IMR-90 (cell line): Measurements from ENCODE around the gene BTRC. TPM values are rescaled to one million over a fixed set of nuclear protein-coding genes. Genes with fewer than 3 reads are reported as not detected.

Experiments used
- ATAC-seq: fragments of 200-7000 bp; cut with Tn5 transposase; 2 replicates; pipeline ENCODE4 v1.9.1; 2020; ENCODE audit warnings: low read depth, mild to moderate bottlenecking, moderate library complexity
- BruUV-seq: library from RNA; stranded (reverse); fragments of 400-500 nt; replicated peaks from 2 replicates; lab custom pipeline; 2021; lab: Mats Ljungman, UMichigan
- CTCF ChIA-PET: fragments of 300-600 bp; formaldehyde crosslinking; extraction: SDS; loops from one replicate; lab custom pipeline; 2021; ENCODE audit warnings: antibody characterized with exemption; lab: Yijun Ruan, JAX
- POLR2A ChIA-PET: fragments of 300-600 bp; sonication (Branson Sonifier 250); formaldehyde crosslinking; loops from one replicate; lab custom pipeline; 2022; ENCODE audit warnings: antibody characterized with exemption; ENCODE audit not compliant: unreplicated experiment; lab: Charles Lee
- DNase-seq: peaks from one replicate; pipeline ENCODE4 v3.0.0; 2013
- H2AFZ ChIP-seq: replicated peaks from 2 replicates; pipeline ENCODE3; 2013; ENCODE audit warnings: low read length, mild to moderate bottlenecking; ENCODE audit not compliant: poor library complexity
- H2AK5ac ChIP-seq: 2 replicates; pipeline ENCODE4 v1.6.1; 2013; ENCODE audit warnings: low read depth, low read length, inconsistent platforms
- H2AK9ac ChIP-seq: replicated peaks from 2 replicates; pipeline ENCODE3; 2013; ENCODE audit warnings: mild to moderate bottlenecking, low read depth, low read length, moderate library complexity; ENCODE audit not compliant: poor library complexity
- H2BK120ac ChIP-seq: 2 replicates; pipeline ENCODE4 v1.6.1; 2013; ENCODE audit warnings: low read depth, low read length, inconsistent platforms
- H2BK15ac ChIP-seq: 3 replicates; pipeline ENCODE4 v1.6.1; 2013; ENCODE audit warnings: low read depth, low read length, inconsistent platforms
- H2BK20ac ChIP-seq: 2 replicates; pipeline ENCODE4 v1.6.1; 2013; ENCODE audit warnings: low read depth, mild to moderate bottlenecking, inconsistent platforms, low read length, moderate library complexity
- H2BK5ac ChIP-seq: 2 replicates; pipeline ENCODE4 v1.6.1; 2013; ENCODE audit warnings: mild to moderate bottlenecking, low read depth, low read length, inconsistent platforms; ENCODE audit not compliant: poor library complexity, severe bottlenecking
- H3K14ac ChIP-seq: replicated peaks from 2 replicates; pipeline ENCODE4 v1.6.1; 2013; ENCODE audit warnings: low read depth, low read length, inconsistent platforms
- H3K18ac ChIP-seq: 2 replicates; pipeline ENCODE4 v1.6.1; 2013; ENCODE audit warnings: low read depth, low read length, control low read depth
- H3K23ac ChIP-seq: 2 replicates; pipeline ENCODE4 v1.6.1; 2013; ENCODE audit warnings: low read depth, low read length, inconsistent platforms
- H3K27ac ChIP-seq: 2 replicates; pipeline ENCODE4 v1.5.1; 2013; ENCODE audit warnings: mild to moderate bottlenecking, control low read depth, low read length; ENCODE audit not compliant: insufficient read depth
- H3K27me3 ChIP-seq: 2 replicates; pipeline ENCODE4 v1.6.1; 2013; ENCODE audit warnings: low read length; ENCODE audit not compliant: control insufficient read depth, insufficient read depth
- H3K36me3 ChIP-seq: 2 replicates; pipeline ENCODE4 v1.6.1; 2013; ENCODE audit warnings: low read length, mixed read lengths; ENCODE audit not compliant: control insufficient read depth, insufficient read depth
- H3K4ac ChIP-seq: 2 replicates; pipeline ENCODE4 v1.6.1; 2013; ENCODE audit warnings: low read depth, low read length, inconsistent platforms
- H3K4me1 ChIP-seq: 2 replicates; pipeline ENCODE4 v1.6.1; 2013; ENCODE audit warnings: low read length, mixed read lengths; ENCODE audit not compliant: control insufficient read depth, insufficient read depth
- H3K4me2 ChIP-seq: 2 replicates; pipeline ENCODE4 v1.6.1; 2013; ENCODE audit warnings: low read depth, mild to moderate bottlenecking, control low read depth, low read length, moderate library complexity
- H3K4me3 ChIP-seq: 2 replicates; pipeline ENCODE4 v1.5.1; 2013; ENCODE audit warnings: low read depth, mild to moderate bottlenecking, control low read depth, low read length, moderate library complexity; ENCODE audit not compliant: insufficient read depth
- H3K56ac ChIP-seq: 2 replicates; pipeline ENCODE4 v1.6.1; 2013; ENCODE audit warnings: low read length, inconsistent platforms; ENCODE audit not compliant: insufficient read depth; ENCODE audit errors: extremely low read depth
- H3K79me1 ChIP-seq, 2 experiments: 2 replicates each; pipeline ENCODE4 v1.6.1; 2013; ENCODE audit warnings: low read length in 2 of 2, inconsistent platforms in 1 of 2, low read depth in 1 of 2
- H3K9ac ChIP-seq: 2 replicates; pipeline ENCODE4 v1.6.1; 2013; ENCODE audit warnings: low read depth, low read length, control low read depth
- H3K9me1 ChIP-seq: 2 replicates; pipeline ENCODE4 v1.6.1; 2013; ENCODE audit warnings: low read length, inconsistent platforms; ENCODE audit not compliant: insufficient read depth
- H3K9me3 ChIP-seq: 2 replicates; pipeline ENCODE4 v1.6.1; 2013; ENCODE audit warnings: low read length; ENCODE audit not compliant: control insufficient read depth, insufficient read depth
- H4K20me1 ChIP-seq: 2 replicates; pipeline ENCODE4 v1.6.1; 2013; ENCODE audit warnings: low read length, inconsistent platforms; ENCODE audit not compliant: insufficient read depth
- H4K5ac ChIP-seq: 2 replicates; pipeline ENCODE4 v1.6.1; 2013; ENCODE audit warnings: mild to moderate bottlenecking, low read depth, low read length, control low read depth
- H4K8ac ChIP-seq, 2 experiments: 2 replicates each; pipeline ENCODE4 v1.6.1; 2013; ENCODE audit warnings: low read depth in 2 of 2, low read length in 2 of 2, control low read depth in 1 of 2, inconsistent platforms in 1 of 2
- H4K91ac ChIP-seq: 2 replicates; pipeline ENCODE4 v1.6.1; 2013; ENCODE audit warnings: low read depth, low read length, inconsistent platforms; ENCODE audit not compliant: insufficient read depth
- CEBPB ChIP-seq: IDR thresholded peaks from 2 replicates; pipeline ENCODE4 v1.6.1; 2012; ENCODE audit warnings: low read depth, low read length, improper control_type of control experiment
- WGBS, 2 experiments: methylation state at CpG; one replicate each; pipeline versions ENCODE4 v1.1.5 to v1.1.7; 2013; ENCODE audit warnings: missing lambda C conversion rate in 2 of 2; ENCODE audit not compliant: insufficient read length in 1 of 2; ENCODE audit errors: extremely low coverage in 2 of 2; 5-methylcytosine and 5-hydroxymethylcytosine counted together
- dilution Hi-C: fragments of 300-500 bp; cut with HindIII; formaldehyde crosslinking; loops from one replicate; pipeline ENCODE4 v1.14.3; 2018; ENCODE audit warnings: low sequenced_read_pairs; ENCODE audit not compliant: unreplicated experiment
- in situ Hi-C: fragments of 300-500 bp; cut with MboI; formaldehyde crosslinking; loops from 3 replicates; pipeline ENCODE4 v1.14.3; 2019; ENCODE audit warnings: low sequenced_read_pairs, inconsistent platforms, mixed read lengths
- intact Hi-C: fragments of 100-400 bp; cut with micrococcal nuclease; formaldehyde crosslinking; loops from 2 replicates; pipeline ENCODE4 v1.10.0; 2022
- polyA plus RNA-seq, 3 experiments: library from polyadenylated mRNA; depleted of rRNA; stranded (reverse); fragments of >200 nt; gene quantifications; 2 replicates each; pipeline ENCODE4 v1.2.3, GENCODE V29; 2012; ENCODE audit warnings: low replicate concordance in 1 of 3
- total RNA-seq: library from RNA; depleted of rRNA; stranded (reverse); fragments of >200 nt; gene quantifications from 2 replicates; pipeline ENCODE4 v1.2.3, GENCODE V29; 2012
- TF ChIP-seq, protein P1 (sequence below): conservative IDR thresholded peaks from 2 replicates; pipeline ENCODE4 v1.5.1; 2012; ENCODE audit warnings: mild to moderate bottlenecking, low read depth, low read length, improper control_type of control experiment

BTRC gene
- total and polyA plus RNA-seq, 2 of the 4 experiments (the other 2 are of a cell fraction) = 7.7 to 8.4 TPM

DNA sequence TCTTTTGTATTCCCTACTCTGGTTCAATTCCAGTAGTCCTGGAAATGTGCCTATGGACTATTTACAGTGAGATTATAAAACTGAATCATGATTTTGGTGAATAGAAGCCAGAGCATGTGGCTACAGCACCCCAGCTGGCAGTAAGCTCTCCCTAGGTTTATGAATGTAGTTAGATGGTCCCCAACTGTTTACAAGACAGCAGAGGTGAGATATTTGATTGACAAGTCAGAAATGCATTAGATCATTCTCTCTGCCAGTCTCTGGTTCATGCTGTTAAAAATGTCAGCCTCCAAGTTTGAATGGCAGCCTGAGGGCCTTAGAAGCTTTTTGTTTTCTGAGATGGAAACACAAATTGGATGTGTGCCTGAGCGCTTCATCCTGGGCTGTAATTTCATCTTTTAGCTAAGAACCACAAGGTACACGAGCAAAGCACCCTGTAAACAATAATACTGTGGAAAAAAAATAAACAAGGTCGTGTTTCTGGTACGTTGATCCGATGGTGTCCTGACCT is 85.0 kb downstream of the BTRC start:
- no peak overlapping the region for H4K8ac ChIP-seq
- ChIA-PET POLR2A (no interaction called here), CTCF (no interaction called here)
- no peak overlapping the region for H2BK120ac ChIP-seq
- BruUV-seq = no TSS peak
- H3K36me3 ChIP-seq = no peaks in the 10 kb centered on the region
- H3K14ac ChIP-seq = no peak overlapping the region
- DNase-seq = peak; percentile 37
- H2AFZ ChIP-seq = no peak overlapping the region
- peaks cover 6 to 7% of the 10 kb centered on the region in 2 experiments; a peak in 1 of 4 replicates for H3K79me1 ChIP-seq
- H3K4ac ChIP-seq = no peak overlapping the region
- no peaks in the 10 kb centered on the region for H3K9me1 ChIP-seq
- H3K9ac ChIP-seq = no peak overlapping the region
- ATAC-seq = peak; percentile 33; the same call in 1 of the 2 replicates
- intact Hi-C loops = no loop called here
- no peak overlapping the region for H3K4me2 ChIP-seq
- no peak overlapping the region for H4K91ac ChIP-seq
- TF ChIP-seq CEBPB = no peak
- TF ChIP-seq, protein P1, sequence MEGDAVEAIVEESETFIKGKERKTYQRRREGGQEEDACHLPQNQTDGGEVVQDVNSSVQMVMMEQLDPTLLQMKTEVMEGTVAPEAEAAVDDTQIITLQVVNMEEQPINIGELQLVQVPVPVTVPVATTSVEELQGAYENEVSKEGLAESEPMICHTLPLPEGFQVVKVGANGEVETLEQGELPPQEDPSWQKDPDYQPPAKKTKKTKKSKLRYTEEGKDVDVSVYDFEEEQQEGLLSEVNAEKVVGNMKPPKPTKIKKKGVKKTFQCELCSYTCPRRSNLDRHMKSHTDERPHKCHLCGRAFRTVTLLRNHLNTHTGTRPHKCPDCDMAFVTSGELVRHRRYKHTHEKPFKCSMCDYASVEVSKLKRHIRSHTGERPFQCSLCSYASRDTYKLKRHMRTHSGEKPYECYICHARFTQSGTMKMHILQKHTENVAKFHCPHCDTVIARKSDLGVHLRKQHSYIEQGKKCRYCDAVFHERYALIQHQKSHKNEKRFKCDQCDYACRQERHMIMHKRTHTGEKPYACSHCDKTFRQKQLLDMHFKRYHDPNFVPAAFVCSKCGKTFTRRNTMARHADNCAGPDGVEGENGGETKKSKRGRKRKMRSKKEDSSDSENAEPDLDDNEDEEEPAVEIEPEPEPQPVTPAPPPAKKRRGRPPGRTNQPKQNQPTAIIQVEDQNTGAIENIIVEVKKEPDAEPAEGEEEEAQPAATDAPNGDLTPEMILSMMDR = 0 out of 2 replicates have a peak, but pooled peaks have one; percentile 9
- no peak overlapping the region for H2BK20ac ChIP-seq
- H2BK15ac ChIP-seq = no peak overlapping the region
- H4K20me1 ChIP-seq = peaks cover 3% of the 10 kb centered on the region; the same call in 1 of the 2 replicates
- H2BK5ac ChIP-seq = no peak overlapping the region
- no peak overlapping the region for H4K5ac ChIP-seq
- H3K23ac ChIP-seq = no peak overlapping the region
- in situ Hi-C loops = loop anchor here (25.0 kb wide), 1 partner anchor 152 kb away; no protein-coding TSS in a partner anchor
- no peak overlapping the region for H3K4me3 ChIP-seq
- H3K56ac ChIP-seq = no peak overlapping the region
- no CpG with 5 or more reads among the region's 5 CpGs for WGBS, 2 experiments
- H3K9me3 ChIP-seq = no peaks in the 10 kb centered on the region
- H2AK9ac ChIP-seq = no peak overlapping the region
- dilution Hi-C loops = no loop called here
- H3K4me1 ChIP-seq = no peaks in the 10 kb centered on the region
- H2AK5ac ChIP-seq = no peak overlapping the region
- H3K27ac ChIP-seq = no peak overlapping the region
- no peak overlapping the region for H3K18ac ChIP-seq
- no peaks in the 10 kb centered on the region for H3K27me3 ChIP-seq
